GM19438 (cell line): ENCODE data around the gene STAT5A.
"Not testable (repeated sequence)": the region's sequence is repeated elsewhere in the genome, so short reads cannot be mapped to it uniquely, and the experiment has no call there.

Experiments used
- ATAC-seq: cut with Tn5 transposase; IDR thresholded peaks from one replicate; pipeline ENCODE4 v1.9.1; 2021; ENCODE audit warnings: low read depth; ENCODE audit not compliant: unreplicated experiment

Gene STAT5A

GRCh38 chr17:42305031-42305330, 16.7 kb downstream of the STAT5A start:
- not testable (repeated sequence) for ATAC-seq

DNA sequence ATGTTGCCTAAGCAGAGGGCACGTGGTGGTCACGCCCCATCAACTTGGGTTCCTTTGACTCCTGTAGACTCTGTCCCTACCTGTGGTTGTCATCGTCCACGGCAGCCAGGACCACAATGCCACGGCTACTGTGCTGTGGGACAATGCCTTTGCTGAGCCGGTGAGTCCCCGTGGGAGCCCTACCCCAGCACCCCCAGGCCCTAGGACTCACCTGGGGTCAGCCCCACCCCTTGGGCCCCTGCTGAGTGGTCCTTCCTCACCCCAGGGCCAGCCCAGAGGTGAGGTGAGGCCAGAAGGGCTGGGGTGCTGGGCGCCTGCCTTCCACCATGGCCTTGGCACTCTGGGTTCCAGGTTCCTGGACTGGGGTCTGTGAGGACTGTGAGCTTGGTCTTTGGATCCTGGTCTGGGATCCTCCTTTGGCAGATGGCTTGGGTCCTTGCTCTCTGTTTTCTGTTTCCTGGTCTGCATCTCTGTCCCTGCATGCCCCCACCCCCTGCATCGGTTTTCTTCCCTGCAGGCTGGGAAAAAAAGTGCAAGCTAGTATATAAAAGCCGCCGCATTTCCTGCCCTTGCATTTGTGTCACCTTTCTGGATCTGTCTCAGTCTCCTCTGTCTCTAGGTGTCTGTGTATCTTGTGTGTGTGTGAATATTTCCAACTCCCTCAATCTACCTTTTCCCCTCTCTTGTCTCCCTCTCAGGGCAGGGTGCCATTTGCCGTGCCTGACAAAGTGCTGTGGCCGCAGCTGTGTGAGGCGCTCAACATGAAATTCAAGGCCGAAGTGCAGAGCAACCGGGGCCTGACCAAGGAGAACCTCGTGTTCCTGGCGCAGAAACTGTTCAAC, 17.5 kb downstream of the STAT5A start:
- no peak for ATAC-seq

GRCh38 chr17:42306385-42306667, 18.0 kb downstream of the STAT5A start:
- no peak for ATAC-seq

DNA sequence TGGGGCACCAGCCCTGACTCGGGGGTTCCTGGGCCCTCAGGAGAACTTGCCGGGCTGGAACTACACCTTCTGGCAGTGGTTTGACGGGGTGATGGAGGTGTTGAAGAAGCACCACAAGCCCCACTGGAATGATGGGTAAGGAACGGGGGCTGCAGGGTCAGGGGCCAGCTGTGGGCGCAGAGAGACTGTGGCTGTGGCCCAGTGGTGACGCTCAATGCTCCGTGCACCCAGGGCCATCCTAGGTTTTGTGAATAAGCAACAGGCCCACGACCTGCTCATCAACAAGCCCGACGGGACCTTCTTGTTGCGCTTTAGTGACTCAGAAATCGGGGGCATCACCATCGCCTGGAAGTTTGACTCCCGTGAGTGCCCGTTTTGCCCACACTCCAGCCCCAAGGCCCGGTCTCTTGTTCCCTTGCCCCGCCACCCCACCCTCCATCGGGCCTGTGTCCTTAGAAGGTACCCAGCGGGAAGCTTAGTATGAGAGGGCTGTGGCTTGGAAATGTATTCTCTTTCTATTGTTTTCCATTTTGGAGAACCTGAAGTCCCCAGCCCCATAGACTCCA, 19.1 kb downstream of the STAT5A start:
- no peak for ATAC-seq

DNA sequence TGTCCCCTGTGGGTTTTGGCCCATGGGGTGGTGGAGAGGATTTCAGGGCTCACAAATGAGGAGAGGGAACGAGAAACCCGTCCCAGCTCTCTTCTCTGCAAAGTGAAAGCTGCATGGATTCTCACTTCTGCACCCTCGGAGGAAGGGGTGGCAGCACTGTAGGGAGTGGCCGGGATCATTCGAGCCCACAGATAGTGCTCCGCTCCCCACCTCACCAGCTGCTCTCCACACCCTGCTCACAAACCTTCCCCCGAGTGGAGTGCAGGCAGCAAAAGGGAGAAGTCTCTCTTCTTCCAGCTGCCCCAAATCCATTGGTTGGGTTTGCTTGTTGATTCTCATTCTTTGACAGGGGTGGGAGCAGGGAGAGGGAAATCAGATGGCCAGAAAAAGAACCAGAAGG, 20.1 kb downstream of the STAT5A start:
- ATAC-seq: no peak

DNA sequence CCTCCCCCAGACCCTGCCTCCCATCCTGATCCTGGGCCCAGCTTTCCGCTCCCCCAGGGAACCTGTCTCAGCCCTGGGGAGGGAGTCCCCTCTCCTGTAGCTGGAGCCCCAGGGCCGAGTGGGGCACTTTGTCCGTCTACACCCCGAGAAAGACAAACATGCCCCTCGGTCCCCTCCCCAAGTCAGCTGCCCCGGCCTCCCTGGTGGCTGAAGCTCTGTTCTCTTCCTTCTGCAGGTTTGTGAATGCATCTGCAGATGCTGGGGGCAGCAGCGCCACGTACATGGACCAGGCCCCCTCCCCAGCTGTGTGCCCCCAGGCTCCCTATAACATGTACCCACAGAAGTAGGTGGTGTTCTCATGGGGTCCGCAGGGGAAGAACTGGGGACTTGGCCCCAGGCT, 20.8 kb downstream of the STAT5A start:
- ATAC-seq: no peak

- no peak for ATAC-seq
Measured at GRCh38 chr17:42309986-42310786, 21.9 kb downstream of the STAT5A start.

DNA sequence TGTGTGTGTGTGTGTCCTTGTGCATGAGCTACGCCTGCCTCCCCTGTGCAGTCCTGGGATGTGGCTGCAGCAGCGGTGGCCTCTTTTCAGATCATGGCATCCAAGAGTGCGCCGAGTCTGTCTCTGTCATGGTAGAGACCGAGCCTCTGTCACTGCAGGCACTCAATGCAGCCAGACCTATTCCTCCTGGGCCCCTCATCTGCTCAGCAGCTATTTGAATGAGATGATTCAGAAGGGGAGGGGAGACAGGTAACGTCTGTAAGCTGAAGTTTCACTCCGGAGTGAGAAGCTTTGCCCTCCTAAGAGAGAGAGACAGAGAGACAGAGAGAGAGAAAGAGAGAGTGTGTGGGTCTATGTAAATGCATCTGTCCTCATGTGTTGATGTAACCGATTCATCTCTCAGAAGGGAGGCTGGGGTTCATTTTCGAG, 22.5 kb downstream of the STAT5A start:
- no peak for ATAC-seq

- ATAC-seq: no peak
Measured at GRCh38 chr17:42311240-42312034, 23.1 kb downstream of the STAT5A start.

DNA sequence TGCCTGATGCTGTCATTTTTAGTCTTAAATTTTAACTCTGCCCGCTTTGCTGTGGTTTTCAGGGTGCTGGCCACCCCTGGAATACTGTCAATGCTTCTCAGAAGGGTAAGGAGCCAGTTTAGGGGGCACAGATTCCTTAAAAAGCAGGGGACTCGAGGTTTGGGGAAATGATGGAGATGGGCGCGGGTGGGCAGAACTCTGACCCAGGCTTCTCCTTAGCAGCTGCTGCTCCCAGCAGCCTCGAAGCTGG, 23.7 kb downstream of the STAT5A start:
- no peak for ATAC-seq

DNA sequence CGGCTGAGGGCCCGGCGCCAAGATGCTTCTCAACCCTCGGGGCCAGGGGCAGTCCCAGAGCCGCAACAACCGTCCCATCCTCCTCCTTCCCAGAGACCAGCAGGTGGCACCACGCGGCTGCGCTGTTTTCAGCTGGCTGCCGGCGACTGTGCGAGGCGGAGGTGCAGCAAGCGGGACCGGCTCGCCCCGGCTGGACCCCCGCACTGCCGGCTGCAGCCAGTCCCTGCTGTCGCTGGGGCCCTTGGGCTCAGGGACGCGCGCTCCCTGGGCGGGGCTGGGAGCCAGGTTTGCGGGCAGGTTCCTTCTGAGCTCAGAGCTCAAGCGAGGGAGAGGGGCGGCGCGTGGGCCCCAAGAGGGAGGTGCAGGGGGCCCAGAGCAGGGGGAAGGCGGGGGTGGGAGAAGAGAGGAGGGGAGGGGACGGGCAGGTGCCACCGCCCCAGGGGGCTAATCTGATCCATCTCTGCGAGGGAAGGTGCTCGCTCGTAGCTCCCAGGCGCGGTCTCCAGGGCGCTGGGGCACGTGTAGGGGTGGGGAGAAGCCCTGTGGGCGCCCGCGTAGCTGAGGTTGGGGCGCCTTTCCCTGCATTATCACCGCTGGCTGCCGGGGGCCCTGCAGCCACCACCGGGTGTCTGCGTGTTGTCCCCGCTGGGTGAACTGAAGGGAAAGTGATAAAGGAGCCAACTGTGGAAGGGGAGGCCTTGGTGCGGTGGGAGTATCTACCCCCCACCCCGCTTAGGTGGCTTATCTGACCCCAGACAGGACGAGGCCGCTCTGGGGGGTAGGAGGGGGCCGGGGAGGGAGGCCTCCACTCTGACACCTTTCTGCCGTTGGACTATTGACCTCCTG, 24.2 kb downstream of the STAT5A start:
- ATAC-seq: no peak

DNA sequence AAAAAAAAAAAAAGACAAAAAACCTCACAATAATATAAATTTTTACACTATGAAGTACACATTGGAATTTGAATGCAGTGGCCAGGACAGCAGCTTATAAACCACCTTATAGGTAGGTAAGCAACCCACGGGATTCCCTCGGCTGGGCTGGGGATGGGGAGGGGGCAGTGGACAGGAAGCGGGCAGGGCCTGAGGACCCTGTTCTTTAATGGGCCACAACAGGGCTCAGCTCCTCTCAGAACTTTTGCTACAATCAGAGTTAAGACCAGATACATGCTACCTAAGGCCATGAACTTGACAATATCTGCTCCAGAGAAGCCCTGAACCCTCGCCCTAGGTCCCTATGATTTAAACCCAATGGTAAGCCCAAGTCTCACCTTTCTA, 25.1 kb downstream of the STAT5A start:
- ATAC-seq: no peak

- ATAC-seq: no peak
Measured at GRCh38 chr17:42313773-42314566, 25.7 kb downstream of the STAT5A start.

- ATAC-seq: no peak
Measured at GRCh38 chr17:42315402-42316156, 27.3 kb downstream of the STAT5A start.

- ATAC-seq: no peak
Measured at GRCh38 chr17:42316755-42317154, 28.5 kb downstream of the STAT5A start.

GRCh38 chr17:42317266-42317845, 29.1 kb downstream of the STAT5A start:
- no peak for ATAC-seq

DNA sequence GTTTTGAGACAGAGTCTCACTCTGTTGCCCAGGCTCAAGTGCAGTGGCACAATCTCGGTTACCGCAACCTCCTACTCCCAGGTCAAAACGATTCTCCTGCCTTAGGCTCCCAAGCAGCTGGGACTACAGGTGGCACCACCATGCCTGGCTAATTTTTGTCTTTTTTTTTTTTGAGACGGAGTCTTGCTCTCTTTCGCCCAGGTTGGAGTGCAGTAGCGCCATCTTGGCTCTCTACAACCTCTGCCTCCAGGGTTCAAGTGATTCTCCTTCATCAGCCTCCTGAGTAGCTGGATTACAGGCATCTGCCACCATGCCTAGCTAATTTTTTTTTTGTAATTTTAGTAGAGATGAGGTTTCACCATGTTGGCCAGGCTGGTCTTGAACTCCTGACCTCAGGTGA, 29.7 kb downstream of the STAT5A start:
- ATAC-seq: not testable (repeated sequence)

DNA sequence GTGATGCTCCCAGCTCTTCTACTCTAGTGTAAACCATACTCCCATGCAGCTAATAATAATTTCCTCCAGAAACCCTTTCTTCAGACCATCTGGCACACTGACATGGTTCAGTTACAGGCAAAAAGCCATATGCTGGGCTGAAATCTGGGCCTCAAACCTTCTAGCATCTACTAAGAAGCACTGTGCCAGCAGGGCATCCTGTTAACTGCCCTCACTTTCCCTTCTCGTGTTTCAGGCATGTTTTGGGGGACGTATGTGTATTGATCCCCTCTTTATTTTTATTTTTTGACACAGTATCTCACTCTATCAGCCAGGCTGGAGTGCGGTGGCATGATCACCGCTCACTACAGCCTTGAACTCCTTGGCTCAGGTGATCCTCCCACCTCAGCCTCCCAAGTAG, 33.3 kb downstream of the STAT5A start:
- no peak for ATAC-seq
